ENCODE data around the gene MFAP2.

- TF ChIP-seq POLR2A (IDR thresholded peaks at IDR 0.05; ENCODE audit: low read length): no peak
- no peak for TF ChIP-seq GATA1 (IDR thresholded peaks at IDR 0.05; ENCODE audit: low read depth, low read length)
Measured at GRCh38 chr1:16978139-16978538, 2.3 kb downstream of the MFAP2 start.

Data from erythroblast (primary cell).